Measurements from ENCODE around the gene CCDC3. TPM values are rescaled to one million over a fixed set of nuclear protein-coding genes. Genes with fewer than 3 reads are reported as not detected.

CCDC3 gene
- total RNA-seq, 1 experiment from 2014 or later, result 106 TPM

DNA sequence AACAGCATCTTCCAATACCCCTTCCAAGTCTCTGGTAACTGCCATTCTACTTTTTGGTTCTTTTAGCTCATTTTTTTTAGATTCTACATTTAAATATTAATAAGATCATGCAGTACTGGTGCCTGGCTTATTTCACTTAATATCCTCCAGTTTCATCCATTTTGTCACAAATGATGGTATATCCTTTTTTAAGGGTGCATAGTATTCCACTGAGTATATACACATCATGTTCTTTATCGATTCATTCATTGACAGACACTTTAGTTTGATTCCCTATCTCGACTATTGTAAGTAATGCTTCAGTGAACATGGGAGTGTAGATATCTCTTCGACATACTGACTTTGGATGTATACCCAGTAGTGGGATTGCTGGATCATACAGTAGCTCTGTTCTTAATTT lies 89.7 kb downstream of the CCDC3 start:
- no peak overlapping the region for H3K27ac ChIP-seq
- H3K4me3 ChIP-seq, result no peak overlapping the region
- no peaks in the 10 kb centered on the region; the same call in 1 of the 2 replicates for H3K36me3 ChIP-seq
- DNase-seq, result no peak
- H3K9me3 ChIP-seq (replicated peaks), result peaks cover 6% of the 10 kb centered on the region; the same call in 1 of the 2 replicates
- no peaks in the 10 kb centered on the region for H3K27me3 ChIP-seq
- H3K4me1 ChIP-seq, result peaks cover 14% of the 10 kb centered on the region

DNA sequence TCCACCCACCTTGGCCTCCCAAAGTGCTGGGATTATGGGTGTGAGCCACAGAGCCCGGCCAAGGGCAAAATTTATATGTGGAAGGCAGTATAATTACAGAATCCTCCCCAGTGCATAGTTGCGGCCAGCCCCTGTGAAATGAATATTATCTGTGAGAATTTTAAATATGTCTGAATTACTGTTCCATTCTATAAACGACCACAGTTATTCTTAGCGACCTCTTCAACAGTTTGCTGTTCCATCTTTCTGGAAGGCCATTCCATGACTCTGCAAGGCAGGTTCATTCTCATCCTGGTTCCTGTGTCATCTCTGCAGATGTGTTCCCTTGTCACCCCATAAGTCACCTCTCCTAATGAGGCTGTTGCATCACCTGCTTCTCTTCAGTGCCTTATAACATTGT lies 90.7 kb downstream of the CCDC3 start:
- Histone ChIP-seq H3K4me1 (peaks cover 14% of the 10 kb centered on the region), H3K4me3 (no peak overlapping the region), H3K36me3 (no peaks in the 10 kb centered on the region; the same call in 1 of the 2 replicates), H3K27ac (no peak overlapping the region), H3K27me3 (no peaks in the 10 kb centered on the region), H3K9me3 (replicated peaks) (peaks cover 6% of the 10 kb centered on the region; the same call in 1 of the 2 replicates)
- DNase-seq, result no peak

DNA sequence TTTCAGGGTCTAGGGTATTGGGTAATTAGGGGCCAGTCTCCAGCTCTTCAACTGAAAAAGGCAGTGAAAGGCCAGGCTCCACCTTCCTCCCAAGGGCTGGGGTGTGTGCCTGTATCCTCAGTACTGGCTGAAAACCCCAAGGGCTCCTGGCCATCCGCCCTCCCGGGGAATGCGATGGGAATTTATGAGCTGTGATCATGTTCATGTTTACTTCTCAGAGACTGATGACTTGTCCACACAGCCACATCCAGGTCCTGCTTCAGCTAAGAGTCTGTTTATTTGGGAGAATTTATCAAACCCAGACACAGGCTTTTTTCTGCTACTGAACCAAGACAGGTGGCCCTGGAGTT lies 91.7 kb downstream of the CCDC3 start:
- peak; percentile 26 to 28 for DNase-seq
- H3K27ac ChIP-seq, result no peak overlapping the region
- peaks cover 6% of the 10 kb centered on the region; the same call in 1 of the 2 replicates for H3K9me3 ChIP-seq (replicated peaks)
- peaks cover 14% of the 10 kb centered on the region for H3K4me1 ChIP-seq
- no peak overlapping the region for H3K4me3 ChIP-seq
- no peaks in the 10 kb centered on the region for H3K27me3 ChIP-seq
- H3K36me3 ChIP-seq, result no peaks in the 10 kb centered on the region; the same call in 1 of the 2 replicates

DNA sequence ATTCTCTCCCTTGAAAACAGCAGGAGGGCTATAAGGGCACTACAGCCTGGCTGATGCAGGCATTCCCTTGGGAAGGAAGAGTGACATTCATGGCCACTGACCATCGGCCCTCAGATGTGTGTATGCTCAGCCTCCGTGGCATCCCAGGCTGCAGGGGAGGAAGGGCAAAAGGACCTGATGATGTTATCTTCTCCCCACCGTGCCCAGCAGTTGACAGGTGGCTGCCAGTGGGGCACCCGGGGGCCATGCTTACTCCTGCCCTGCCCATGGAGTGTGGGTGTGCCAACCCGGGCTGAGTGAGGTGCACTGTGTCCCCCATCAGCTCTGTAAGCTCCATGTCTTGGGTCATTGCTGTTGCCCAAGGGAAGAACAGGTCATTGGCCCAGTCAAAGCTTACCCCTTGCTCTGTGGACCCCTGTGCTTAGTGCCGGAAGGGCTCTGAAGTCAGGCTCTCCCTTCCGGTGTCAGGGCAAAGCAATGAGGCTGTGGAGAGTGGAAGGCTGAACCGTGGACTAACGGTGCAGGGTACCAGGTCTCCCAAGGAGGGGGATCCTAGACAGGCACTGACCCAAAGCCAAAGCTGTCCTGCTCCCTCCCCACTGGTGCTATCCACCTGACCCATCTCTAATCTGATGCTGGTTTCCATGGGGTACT lies 92.2 kb downstream of the CCDC3 start:
- Histone ChIP-seq H3K27ac (no peak overlapping the region), H3K9me3 (replicated peaks) (peaks cover 6% of the 10 kb centered on the region; the same call in 1 of the 2 replicates), H3K36me3 (no peaks in the 10 kb centered on the region; the same call in 1 of the 2 replicates), H3K27me3 (no peaks in the 10 kb centered on the region), H3K4me3 (no peak overlapping the region), H3K4me1 (peaks cover 14% of the 10 kb centered on the region)
- DNase-seq, result no peak

DNA sequence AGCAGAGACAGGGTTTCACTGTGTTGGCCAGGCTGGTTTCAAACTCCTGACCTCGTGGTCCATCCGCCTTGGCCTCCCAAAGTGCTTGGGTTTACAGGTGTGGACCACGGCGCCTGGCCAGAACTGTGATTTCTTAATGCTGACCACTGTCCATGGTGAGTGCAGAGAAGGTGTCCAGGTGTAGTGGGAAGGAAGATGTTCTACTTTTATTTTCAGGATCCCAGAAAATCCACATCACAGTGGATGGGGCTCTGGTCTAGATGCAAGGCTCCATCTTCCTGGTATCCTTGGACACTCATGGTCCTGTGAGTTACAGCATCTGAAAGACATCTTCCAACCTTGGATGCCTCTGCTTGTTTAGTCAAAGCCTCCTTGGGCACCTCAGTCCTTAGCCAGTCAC lies 92.7 kb downstream of the CCDC3 start:
- DNase-seq, result no peak

DNA sequence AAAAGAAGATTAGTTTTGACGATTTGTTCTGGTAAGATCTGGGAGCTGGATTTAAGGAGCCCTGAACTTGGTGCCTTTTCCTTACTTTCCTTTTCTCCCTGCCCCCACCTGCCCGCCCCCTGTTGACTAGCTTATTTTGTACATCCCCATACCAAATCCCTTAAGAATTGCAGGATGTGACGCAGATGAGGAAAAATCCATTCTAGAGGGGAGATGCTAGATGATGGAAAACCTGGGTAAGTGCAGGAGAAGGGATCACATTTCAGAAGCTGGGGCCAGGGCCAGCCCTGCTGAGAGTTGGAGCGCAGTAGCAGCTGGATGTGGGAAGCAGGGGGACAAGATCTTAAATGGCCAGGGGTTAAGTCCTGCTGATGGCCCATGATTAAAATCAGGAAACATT lies 93.9 kb downstream of the CCDC3 start:
- Histone ChIP-seq H3K36me3 (no peaks in the 10 kb centered on the region; the same call in 1 of the 2 replicates), H3K9me3 (replicated peaks) (peaks cover 6% of the 10 kb centered on the region; the same call in 1 of the 2 replicates), H3K27me3 (no peaks in the 10 kb centered on the region), H3K4me3 (no peak overlapping the region), H3K27ac (peak overlapping the region; percentile 46), H3K4me1 (peaks cover 14% of the 10 kb centered on the region)
- peak; percentile 70 to 87 for DNase-seq

More for the DNA sequence above, 92.7 kb downstream of the CCDC3 start:
- Histone ChIP-seq H3K9me3 (replicated peaks) (peaks cover 6% of the 10 kb centered on the region; the same call in 1 of the 2 replicates), H3K36me3 (no peaks in the 10 kb centered on the region; the same call in 1 of the 2 replicates), H3K4me1 (peaks cover 14% of the 10 kb centered on the region), H3K27me3 (no peaks in the 10 kb centered on the region), H3K4me3 (no peak overlapping the region), H3K27ac (no peak overlapping the region)

DNA sequence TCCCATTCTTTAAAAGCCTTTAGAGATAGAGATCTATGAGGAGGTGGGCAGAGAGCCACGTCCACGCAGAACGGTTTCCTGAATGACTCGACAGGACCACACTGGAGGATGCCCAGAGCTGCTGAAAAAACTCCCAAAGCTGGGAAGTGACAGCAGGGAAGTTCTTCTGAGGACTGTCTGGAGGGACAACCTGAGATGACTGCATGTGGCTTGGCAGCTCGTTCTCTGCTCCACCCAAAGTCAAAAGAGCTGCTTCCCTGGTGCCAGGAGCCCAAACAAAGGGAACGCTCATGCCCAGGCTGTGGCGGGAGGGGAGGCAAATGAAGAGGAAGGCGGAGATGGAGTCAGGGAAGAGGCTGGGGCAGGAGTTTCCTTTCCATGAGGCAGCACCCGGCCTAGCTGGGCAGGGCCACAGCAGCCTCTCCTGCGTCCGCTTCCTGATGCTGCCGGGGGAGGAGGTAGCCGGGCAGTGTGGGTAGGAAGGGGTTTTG lies 95.4 kb downstream of the CCDC3 start:
- no peak for DNase-seq

DNA sequence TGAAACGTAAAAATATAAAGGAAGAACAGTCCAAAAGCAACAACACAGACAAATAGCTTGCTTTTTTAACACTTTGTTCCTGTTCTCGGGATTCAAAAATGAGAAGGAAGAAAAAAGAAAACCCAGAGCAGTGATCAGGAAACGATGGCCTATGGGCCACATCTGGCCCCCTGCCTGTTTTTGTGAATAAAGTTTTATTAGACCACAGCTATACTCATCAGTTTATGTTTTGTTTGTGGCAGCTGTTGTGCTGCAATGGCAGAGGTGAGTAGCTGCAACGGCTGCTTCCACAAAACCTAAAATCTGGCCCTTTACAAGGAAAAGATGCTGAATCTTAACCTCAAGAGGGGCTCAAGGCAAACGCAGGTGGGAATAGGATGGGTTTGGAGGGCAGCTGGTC lies 96.4 kb downstream of the CCDC3 start:
- DNase-seq, result no peak
- no peaks in the 10 kb centered on the region; the same call in 1 of the 2 replicates for H3K36me3 ChIP-seq
- H3K27me3 ChIP-seq, result no peaks in the 10 kb centered on the region
- no peak overlapping the region for H3K4me3 ChIP-seq
- H3K27ac ChIP-seq, result no peak overlapping the region
- peaks cover 14% of the 10 kb centered on the region for H3K4me1 ChIP-seq
- H3K9me3 ChIP-seq (replicated peaks), result no peaks in the 10 kb centered on the region

More for the DNA sequence above, 95.4 kb downstream of the CCDC3 start:
- Histone ChIP-seq H3K36me3 (no peaks in the 10 kb centered on the region), H3K4me1 (peaks cover 14% of the 10 kb centered on the region), H3K9me3 (replicated peaks) (no peaks in the 10 kb centered on the region), H3K4me3 (no peak overlapping the region), H3K27ac (no peak overlapping the region), H3K27me3 (no peaks in the 10 kb centered on the region)

DNA sequence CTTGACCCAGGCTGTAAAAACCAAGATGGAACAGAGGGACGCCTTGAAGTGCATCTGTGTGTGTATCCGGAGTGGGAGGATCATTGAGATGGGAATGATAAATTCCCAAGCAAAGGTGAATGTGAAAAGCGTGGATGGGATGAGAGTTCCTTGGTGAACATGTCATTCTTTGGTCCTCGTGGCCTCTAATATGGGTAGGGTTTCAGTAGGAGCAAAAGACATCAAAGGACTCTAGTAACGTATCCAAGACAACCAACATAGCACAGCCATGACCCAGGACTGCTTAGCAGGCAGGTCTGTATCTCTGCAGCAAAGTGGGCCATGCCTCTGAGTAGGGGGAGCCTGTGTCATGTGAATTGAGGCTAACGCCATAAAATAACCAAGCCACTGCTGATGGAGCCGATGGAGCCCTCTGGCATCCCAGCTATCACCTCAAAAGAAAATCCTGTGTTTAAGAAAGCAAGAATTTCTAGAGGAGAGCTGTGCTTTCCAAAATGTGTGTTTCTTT lies 98.6 kb downstream of the CCDC3 start:
- no peaks in the 10 kb centered on the region for H3K9me3 ChIP-seq (replicated peaks)
- H3K27me3 ChIP-seq, result no peaks in the 10 kb centered on the region
- H3K4me1 ChIP-seq, result peaks cover 9% of the 10 kb centered on the region

DNA sequence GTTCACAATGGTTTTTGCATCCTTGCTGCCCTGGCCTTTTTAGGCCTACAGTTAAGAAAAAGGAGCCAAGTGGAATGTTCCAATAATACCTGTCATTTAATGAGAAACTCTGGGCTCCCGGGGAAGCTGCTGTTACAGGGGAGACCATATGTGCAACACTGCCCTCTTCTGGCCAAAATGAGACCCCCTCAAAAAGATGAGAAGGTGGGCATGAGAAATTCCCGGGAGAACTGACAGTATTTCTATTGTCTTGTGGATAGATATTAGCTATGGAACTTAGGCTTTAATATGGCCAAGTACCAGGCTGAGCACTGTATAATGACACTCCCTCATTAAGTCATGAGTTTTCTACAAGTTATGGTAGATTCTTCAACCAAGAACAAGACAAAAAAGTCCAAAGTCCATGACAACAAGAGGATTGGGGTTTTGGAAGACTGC lies 99.4 kb downstream of the CCDC3 start:
- Histone ChIP-seq H3K27me3 (no peaks in the 10 kb centered on the region), H3K36me3 (peaks cover 7% of the 10 kb centered on the region; the same call in 1 of the 2 replicates), H3K9me3 (replicated peaks) (no peaks in the 10 kb centered on the region), H3K27ac (no peak overlapping the region), H3K4me3 (no peak overlapping the region), H3K4me1 (peaks cover 2% of the 10 kb centered on the region)
- DNase-seq, result peak; percentile 58 to 74

More for the DNA sequence above, 98.6 kb downstream of the CCDC3 start:
- no peak overlapping the region for H3K27ac ChIP-seq
- H3K4me3 ChIP-seq, result no peak overlapping the region
- DNase-seq, result no peak
- peaks cover 5% of the 10 kb centered on the region; the same call in 1 of the 2 replicates for H3K36me3 ChIP-seq

DNA sequence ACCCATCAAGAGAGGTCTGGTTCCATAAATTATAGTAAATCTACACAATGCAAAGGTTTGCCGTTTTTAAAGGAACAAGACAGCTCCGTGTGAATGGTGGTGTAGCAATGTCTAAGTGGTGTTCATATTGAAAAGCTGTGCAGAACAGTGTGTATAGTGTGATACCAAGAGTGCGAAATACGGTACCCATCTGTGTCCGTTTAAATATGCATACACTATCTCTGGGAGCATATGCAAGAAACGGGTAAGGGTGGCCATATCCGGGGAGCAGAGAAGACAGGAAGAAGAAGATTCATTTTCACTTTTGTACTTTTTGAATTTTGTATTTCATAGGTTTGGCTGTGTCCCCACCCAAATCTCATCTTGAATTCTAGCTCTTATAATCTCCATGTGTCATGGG lies 102.0 kb downstream of the CCDC3 start:
- Histone ChIP-seq H3K9me3 (replicated peaks) (no peaks in the 10 kb centered on the region), H3K4me1 (no peaks in the 10 kb centered on the region), H3K27me3 (no peaks in the 10 kb centered on the region), H3K36me3 (peaks cover 9% of the 10 kb centered on the region; the same call in 1 of the 2 replicates), H3K27ac (no peak overlapping the region), H3K4me3 (no peak overlapping the region)
- DNase-seq, result no peak

DNA sequence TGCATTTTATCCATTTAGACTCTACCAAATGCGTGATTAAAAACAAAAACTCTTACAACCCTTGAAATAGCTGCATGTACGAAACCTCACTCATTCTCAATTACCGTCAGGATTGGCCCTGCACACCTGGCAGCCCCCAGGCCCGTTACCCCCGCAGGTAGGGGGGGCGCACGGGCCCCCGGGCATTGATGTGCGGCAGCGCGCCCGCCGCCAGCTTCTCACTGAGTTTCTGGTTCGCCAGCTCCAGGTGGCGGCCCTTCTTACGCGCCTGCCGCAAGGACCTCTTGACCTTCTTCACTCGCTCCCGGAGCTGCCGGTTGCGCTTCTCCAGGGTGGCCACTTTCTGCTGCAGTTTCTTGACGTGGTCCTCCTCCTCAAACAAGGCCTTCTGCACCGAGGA lies 103.2 kb downstream of the CCDC3 start:
- H3K9me3 ChIP-seq (replicated peaks), result no peaks in the 10 kb centered on the region
- no peak for DNase-seq
- H3K4me3 ChIP-seq, result no peak overlapping the region
- peaks cover 9% of the 10 kb centered on the region; the same call in 1 of the 2 replicates for H3K36me3 ChIP-seq
- no peaks in the 10 kb centered on the region for H3K4me1 ChIP-seq
- H3K27me3 ChIP-seq, result no peaks in the 10 kb centered on the region
- no peak overlapping the region for H3K27ac ChIP-seq

DNA sequence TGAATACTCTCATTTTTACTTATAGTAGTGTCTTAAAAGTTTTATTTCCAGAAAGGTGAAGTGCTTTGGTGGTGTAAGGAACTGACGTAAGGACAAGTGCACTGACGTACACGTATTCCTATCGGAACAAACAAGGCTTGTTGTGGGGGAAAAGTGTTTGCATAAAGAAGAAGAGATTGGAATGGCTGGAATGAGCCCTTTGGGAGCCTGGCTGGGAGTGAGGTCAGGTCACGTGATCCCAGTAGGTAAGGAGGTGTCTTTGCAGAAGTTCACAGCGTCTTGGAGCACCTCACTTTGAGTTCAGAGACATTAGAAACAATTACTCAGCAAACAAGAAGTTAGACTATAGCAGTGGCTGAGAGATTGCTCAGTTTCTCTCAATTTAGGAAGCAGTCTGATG lies 104.2 kb downstream of the CCDC3 start:
- DNase-seq, result no peak
- no peaks in the 10 kb centered on the region for H3K4me1 ChIP-seq
- peaks cover 9% of the 10 kb centered on the region; the same call in 1 of the 2 replicates for H3K36me3 ChIP-seq
- H3K27ac ChIP-seq, result no peak overlapping the region
- no peak overlapping the region for H3K4me3 ChIP-seq
- H3K27me3 ChIP-seq, result no peaks in the 10 kb centered on the region
- no peaks in the 10 kb centered on the region for H3K9me3 ChIP-seq (replicated peaks)

DNA sequence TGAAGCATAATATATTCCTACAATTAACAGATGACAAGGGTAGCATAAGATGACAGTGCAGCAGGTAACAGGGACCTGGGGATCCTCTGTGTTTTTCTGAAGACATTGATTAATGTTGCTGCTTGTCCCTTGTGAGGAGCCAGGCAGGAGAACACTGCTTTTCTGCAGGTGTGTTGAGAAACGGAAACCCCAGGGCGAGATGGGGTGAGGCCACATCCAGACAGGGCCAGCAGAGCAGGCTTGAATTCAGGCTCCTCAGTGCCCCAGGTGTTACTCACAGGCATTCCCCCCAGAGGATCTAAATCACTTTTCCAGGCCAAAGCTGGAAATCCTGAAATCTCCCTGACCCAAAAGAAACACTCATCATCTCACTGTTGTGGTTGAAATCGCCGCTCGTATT lies 105.3 kb downstream of the CCDC3 start:
- Histone ChIP-seq H3K27ac (no peak overlapping the region), H3K27me3 (no peaks in the 10 kb centered on the region), H3K4me3 (no peak overlapping the region), H3K4me1 (no peaks in the 10 kb centered on the region), H3K9me3 (replicated peaks) (no peaks in the 10 kb centered on the region), H3K36me3 (peaks cover 9% of the 10 kb centered on the region; the same call in 1 of the 2 replicates)
- DNase-seq, result no peak

DNA sequence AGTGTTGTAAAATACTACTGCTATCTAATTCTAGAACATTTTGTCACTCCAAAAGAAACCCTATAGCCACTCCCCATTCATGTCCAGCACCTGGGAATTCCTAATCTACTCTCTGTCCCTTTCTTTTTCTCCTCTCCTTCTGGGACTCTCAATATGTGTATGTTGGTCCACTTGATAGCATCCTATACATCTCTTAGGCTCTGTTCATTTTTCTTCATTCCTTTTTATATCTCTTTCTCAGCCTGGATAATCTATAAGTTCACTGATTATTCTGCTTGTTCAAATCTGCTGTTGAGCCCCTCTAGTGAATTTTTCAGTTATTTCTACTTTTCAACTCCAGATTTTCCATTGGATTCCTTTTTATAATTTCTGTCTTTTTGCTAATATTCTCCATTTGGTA lies 108.6 kb downstream of the CCDC3 start:
- H3K27ac ChIP-seq, result no peak overlapping the region
- H3K4me1 ChIP-seq, result no peaks in the 10 kb centered on the region
- H3K9me3 ChIP-seq (replicated peaks), result no peaks in the 10 kb centered on the region
- H3K36me3 ChIP-seq, result peaks cover 3% of the 10 kb centered on the region; the same call in 1 of the 2 replicates
- DNase-seq, result no peak
- no peak overlapping the region for H3K4me3 ChIP-seq
- no peaks in the 10 kb centered on the region for H3K27me3 ChIP-seq

Data from SJCRH30 (cell line).